ENCODE measurements around the gene AP3S2.

GRCh38 chr15:89808160-89808870 is 85.5 kb downstream of the AP3S2 start:
- TF ChIP-seq NFE2L2 (IDR thresholded peaks at IDR 0.05; ENCODE audit: low read depth, low read length) (no peak), RAD21 (IDR thresholded peaks at IDR 0.05; ENCODE audit: low read length) (no peak), POLR2A (IDR thresholded peaks at IDR 0.05; ENCODE audit: low read depth, low read length) (no peak), CEBPB (IDR thresholded peaks at IDR 0.05; ENCODE audit: low read depth, low read length) (no peak), FOS (IDR thresholded peaks at IDR 0.05; ENCODE audit: low read depth, low read length) (no peak), CHD1 (IDR thresholded peaks at IDR 0.05; ENCODE audit: low read depth, low read length) (no peak), ELK1 (IDR thresholded peaks at IDR 0.05; ENCODE audit: borderline replicate concordance, low read depth, low read length) (no peak), RFX5 (IDR thresholded peaks at IDR 0.05; ENCODE audit: low read depth, low read length) (no peak), RCOR1 (IDR thresholded peaks at IDR 0.05; ENCODE audit: insufficient replicate concordance, low read length) (no peak), MXI1 (IDR thresholded peaks at IDR 0.05; ENCODE audit: borderline replicate concordance, low read depth, low read length) (no peak)
- TF ChIP-seq, protein P1, sequence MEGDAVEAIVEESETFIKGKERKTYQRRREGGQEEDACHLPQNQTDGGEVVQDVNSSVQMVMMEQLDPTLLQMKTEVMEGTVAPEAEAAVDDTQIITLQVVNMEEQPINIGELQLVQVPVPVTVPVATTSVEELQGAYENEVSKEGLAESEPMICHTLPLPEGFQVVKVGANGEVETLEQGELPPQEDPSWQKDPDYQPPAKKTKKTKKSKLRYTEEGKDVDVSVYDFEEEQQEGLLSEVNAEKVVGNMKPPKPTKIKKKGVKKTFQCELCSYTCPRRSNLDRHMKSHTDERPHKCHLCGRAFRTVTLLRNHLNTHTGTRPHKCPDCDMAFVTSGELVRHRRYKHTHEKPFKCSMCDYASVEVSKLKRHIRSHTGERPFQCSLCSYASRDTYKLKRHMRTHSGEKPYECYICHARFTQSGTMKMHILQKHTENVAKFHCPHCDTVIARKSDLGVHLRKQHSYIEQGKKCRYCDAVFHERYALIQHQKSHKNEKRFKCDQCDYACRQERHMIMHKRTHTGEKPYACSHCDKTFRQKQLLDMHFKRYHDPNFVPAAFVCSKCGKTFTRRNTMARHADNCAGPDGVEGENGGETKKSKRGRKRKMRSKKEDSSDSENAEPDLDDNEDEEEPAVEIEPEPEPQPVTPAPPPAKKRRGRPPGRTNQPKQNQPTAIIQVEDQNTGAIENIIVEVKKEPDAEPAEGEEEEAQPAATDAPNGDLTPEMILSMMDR (conservative IDR thresholded peaks at IDR 0.05; ENCODE audit: low read depth, low read length), result no peak
- TF ChIP-seq, protein P2, sequence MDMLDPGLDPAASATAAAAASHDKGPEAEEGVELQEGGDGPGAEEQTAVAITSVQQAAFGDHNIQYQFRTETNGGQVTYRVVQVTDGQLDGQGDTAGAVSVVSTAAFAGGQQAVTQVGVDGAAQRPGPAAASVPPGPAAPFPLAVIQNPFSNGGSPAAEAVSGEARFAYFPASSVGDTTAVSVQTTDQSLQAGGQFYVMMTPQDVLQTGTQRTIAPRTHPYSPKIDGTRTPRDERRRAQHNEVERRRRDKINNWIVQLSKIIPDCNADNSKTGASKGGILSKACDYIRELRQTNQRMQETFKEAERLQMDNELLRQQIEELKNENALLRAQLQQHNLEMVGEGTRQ (IDR thresholded peaks at IDR 0.05; ENCODE audit: low read depth, low read length), result no peak
